GM11168 (cell line): Measurements from ENCODE around the gene FMO2.
"Not testable (repeated sequence)": the region's sequence is repeated elsewhere in the genome, so short reads cannot be mapped to it uniquely, and the experiment has no call there.

ENCODE experiments used
- in situ Hi-C: fragments of 300-500 bp; cut with MboI; formaldehyde crosslinking; loops from one replicate; pipeline ENCODE4 v1.12.0; 2022; ENCODE audit warnings: low sequenced_read_pairs; ENCODE audit not compliant: unreplicated experiment

FMO2 gene

DNA sequence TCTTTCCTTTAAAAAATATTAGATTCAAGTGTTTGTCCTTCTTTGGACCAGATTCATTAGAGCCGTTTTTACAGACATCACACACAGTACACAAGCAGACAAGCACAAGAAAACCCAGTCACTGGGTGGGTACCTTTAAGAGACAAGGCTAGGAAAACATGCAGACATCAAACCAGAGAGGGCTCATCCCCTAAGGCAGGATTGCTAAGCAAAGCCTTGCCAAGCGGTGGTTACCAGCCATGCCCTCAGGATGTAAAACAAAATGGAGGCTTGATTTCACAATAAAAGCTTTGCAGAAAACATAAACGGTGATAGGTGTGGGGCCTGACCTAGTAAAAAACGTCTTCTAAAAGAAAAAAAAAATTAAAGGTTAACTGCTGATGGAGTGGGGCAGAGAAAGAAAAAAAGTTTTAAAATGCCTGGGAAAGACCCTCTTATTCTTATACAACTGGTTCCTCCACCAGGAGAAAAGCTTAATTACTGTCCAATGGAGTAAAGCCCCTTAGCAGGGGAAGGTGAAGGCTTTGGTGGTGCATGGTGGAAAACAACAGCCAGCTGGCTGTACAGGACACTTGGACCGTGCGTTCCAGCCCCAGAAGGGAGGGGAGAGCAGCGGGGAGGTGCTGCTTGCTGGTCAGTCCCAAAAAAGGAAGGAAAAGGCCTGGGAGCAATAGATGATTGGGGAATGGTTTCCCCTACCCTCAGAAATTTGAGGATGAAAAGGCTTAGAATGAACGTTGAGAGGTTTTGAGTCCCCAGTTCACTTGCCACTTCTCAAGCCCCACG is 32.8 kb downstream of the FMO2 start:
- in situ Hi-C loops, result no loop called here

GRCh38 chr1:171218661-171219060 is 33.6 kb downstream of the FMO2 start:
- in situ Hi-C loops, result no loop called here

DNA sequence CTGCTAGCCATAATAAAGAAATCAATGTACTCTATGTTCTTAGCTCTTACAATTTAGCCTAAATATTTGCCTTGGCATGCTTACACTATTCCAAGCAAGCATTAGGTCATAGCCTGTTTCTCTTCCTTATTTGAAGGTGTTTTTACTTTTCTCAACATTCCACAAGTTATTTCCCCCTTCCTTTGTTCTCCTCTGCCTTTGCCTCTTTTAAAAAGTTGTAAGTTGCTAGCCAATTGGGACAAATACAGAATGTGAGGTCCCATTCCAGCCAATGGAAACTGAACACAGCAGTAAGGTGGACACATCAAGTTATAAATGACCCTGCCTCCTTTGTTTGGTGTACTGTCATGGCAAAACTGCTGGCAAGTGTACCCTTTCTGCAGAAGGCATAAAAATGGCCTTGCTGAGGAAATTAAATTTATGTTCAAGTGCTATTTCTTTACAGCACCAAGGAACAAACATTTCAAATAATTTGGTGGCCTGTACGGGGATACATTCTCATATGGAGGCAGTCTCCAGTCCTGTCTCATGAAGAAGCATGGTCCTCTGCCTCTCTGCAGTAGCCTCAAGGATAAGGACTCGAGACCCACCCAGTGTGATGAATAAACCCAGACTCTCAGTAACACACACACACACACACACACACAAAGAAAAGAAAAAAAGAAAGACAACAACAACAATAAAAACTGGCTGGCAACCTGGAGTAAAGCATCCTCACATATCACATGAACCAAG is 34.4 kb downstream of the FMO2 start:
- in situ Hi-C loops, result no loop called here

- in situ Hi-C loops, result no loop called here
Observed at GRCh38 chr1:171220081-171220420, 35.0 kb downstream of the FMO2 start.

- in situ Hi-C loops, result no loop called here
Observed at GRCh38 chr1:171220581-171221054, 35.5 kb downstream of the FMO2 start.

DNA sequence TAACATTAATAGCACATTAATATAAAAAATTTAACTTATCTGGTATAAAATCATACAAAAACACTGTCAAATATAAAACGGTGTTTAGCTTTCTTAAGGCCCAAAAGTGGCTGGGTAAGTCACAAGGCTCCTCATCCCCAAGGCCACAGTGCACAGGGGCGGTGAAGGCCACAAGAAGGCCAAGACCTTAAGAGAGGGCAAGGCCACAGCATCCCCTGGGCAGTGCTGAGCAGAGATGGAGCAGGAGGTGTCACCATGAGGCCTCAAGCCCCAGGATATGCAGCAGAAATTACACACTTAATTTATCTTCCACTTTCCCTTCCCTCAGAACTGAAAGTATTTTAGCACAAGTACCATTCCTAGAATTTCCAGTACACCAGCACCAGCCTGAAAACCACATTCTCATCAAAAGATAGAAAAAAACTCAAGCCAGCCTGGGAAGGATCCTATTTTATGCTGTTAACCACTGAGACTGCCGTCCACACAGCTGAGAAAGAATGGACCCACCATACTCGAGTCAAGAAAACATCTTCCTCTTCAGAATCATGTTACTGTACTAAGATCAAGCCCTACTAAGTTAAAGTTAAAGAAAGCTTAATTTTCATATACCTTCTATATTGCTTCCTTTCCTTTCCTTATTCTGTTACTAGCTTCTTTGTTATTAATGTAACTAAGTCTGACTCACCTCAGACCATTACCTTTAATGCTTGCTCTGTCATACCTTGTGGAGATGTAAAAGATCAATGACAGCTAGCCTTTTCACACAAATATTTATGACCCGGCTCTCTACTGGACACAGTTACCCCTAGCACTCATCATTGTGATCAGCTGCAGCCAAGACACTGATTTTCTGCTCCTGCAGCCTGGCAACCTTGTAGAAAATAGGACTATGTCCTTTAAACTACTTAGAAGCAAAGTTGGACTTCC is 36.8 kb downstream of the FMO2 start:
- in situ Hi-C loops, result no loop called here

- in situ Hi-C loops, result no loop called here
Observed at GRCh38 chr1:171222936-171223335, 37.8 kb downstream of the FMO2 start.

DNA sequence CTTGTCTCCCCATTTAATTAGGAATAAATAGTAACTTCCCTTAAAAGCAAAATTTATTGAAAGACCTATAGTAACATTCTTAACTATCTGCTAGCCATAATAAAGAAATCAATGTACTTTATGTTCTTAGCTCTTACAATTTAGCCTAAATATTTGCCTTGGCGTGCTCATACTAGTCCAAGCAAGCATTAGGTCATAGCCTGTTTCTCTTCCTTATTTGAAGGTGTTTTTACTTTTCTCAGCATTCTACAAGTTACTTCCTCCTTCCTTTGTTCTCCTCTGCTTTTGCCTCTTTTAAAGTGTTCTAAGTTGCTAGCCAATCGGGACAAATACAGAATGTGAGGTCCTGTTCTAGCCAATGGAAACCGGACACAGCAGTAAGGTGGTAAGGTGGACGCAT is 39.2 kb downstream of the FMO2 start:
- in situ Hi-C loops, result not testable (repeated sequence)

DNA sequence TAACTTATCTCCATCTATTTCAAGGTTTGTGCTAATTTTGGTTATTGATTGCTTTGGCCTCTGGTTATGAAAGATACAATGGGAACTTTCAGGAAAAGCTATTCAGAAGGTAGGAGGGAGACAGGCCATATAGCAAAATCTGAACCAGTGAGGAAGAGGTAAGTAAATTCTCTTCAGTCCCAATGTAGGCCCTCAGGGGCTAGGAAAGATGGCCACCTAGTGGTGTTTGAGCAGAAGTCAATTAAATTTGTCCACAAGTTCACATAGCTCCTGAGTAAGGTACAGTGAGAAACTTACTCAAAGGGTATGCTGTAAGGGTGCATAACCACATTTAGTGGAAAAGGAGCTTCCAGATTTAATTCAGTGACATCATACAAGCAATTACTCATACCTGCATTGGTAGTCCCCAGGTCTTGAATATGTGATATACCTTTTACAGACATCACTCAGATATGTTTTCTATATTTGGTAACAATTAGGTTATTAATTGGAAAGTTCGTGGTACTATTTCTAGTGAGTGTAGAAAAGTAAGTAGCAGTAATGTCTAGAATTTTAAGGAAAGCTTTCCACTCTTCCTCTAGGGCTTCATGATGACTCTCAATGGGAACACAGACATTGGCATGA is 41.8 kb downstream of the FMO2 start:
- in situ Hi-C loops, result no loop called here

DNA sequence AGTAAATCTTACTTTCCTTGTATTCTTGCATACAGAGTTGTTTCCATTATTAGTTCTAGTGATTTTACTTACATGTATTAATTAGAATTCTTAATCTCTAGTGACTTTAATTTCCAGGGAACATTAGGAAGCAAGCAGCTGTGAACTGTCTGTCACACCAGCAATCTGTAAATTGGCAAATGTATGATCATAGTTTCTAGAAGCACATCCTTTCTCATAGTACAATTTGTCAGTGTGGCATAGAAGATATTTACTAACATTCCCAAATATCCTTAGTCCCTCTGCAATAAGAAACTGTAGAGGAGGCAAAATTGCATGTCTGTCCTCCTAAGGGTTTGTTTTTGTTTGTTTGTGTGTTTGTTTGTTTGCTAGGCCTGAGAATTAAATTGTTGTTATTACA is 46.2 kb downstream of the FMO2 start:
- in situ Hi-C loops, result no loop called here

- in situ Hi-C loops, result no loop called here
Observed at GRCh38 chr1:171233183-171233582, 48.1 kb downstream of the FMO2 start.

GRCh38 chr1:171236231-171236630 is 51.1 kb downstream of the FMO2 start:
- in situ Hi-C loops, result not testable (repeated sequence)

DNA sequence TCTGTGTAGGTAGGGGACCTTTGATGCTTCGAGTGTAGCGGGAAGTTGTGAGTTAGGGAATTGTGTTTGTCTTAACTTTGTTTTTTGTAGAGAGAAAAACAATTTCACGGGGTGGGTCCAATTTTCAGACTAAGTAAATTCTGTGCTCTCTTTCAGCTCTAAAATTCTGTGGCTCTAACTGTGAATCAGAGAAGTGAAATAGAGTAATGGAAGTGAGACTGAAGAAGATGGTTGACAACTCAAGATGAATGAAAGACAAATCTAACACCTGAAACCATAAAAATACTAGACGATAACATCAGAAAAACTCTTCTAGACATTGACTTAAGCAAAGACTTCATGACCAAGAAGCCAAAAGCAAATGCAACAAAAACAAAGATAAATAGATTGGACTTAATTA is 58.8 kb downstream of the FMO2 start:
- in situ Hi-C loops, result no loop called here

DNA sequence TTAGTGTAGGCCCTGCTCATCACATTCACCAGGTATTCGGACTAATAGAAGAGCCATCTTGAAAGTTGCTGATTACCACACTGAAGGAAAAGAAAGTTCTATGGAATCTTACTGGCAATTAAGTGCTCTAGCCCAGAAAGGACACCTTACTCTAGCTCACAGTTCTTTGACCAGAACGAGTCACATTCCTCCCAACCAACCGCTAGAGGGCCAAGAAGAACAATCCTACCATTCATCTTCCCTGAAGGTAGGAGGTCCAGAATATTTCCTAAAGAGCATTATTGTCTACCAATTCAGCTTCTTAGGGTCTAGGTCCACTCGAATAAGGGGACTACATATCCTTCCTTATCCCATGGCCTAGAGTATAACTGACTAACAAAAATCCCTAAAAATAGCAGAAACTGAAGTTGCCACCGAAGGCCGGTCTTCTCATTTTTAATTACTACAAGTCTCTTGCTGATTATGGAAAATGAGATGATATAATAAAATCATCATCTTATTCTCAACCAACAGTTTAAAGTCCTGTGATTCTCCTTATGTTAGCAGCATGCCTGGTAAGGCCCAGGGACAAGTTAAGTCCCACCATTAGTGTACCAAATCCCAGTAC is 60.5 kb downstream of the FMO2 start:
- in situ Hi-C loops, result no loop called here

DNA sequence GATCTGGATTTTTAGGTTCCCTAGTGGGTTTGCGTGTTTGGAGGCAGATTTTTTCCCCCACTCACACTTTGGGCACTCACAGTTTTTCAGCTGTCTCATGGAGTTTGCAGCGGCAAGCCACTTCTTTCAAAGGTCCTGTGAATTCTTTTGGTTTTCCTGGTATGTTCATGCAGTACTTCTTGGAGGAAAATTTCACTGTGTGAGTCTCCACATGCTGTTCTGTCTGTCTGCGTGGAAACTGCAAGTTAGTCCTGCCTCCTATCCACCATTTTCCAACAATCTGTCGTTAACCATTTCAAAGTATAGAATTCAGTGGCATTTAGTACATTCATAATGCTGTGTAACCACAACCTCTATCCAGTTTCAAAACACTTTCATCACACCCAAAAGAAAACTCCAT is 62.4 kb downstream of the FMO2 start:
- in situ Hi-C loops, result no loop called here

GRCh38 chr1:171248302-171248701 is 63.2 kb downstream of the FMO2 start, which contains the start of gene FMO1:
TSS of gene FMO1 (plus strand) at chr1:171248494. CDS start at chr1:171258088, 9,594 bp downstream.
- in situ Hi-C loops, result no loop called here

DNA sequence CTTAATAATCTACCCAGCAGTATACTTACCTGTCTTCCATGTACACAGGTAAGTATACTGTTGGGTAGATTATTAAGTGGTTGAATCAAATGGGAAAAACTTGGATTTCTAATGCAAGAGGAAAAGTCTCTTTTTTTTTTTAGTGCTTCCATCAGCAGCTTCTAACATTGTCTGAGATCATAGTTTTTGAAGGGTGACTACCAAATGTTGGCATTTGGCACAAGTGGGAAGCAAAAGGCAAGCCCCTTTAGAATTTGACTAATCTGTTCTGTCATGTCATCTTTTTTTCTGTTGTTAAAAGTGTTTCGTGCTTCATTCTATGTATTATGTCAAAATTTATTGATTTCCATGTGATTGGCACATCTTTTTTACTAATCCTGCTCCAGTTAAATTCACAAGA is 63.7 kb downstream of the FMO2 start:
- in situ Hi-C loops, result no loop called here

DNA sequence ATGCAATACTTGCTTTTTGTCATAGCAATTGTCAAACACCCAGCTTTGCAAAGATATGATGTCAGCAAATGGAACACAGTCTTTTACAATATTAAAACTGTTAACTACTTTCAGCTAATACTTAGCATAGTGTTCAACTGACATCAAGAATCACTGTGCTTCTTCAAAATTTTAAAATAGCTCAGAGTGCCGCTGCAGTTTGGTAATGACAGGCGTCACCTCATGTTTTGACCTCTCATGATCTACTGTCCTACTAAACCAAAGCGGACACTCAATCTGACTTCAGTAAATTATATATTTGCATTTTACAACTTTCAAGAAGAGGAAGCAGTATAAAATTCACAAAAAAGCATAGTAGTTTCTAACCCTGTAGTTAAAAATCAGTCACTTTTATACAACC is 65.2 kb downstream of the FMO2 start:
- in situ Hi-C loops, result loop anchor here (5.0 kb wide), 1 partner anchor 47 kb away; no protein-coding TSS in a partner anchor

DNA sequence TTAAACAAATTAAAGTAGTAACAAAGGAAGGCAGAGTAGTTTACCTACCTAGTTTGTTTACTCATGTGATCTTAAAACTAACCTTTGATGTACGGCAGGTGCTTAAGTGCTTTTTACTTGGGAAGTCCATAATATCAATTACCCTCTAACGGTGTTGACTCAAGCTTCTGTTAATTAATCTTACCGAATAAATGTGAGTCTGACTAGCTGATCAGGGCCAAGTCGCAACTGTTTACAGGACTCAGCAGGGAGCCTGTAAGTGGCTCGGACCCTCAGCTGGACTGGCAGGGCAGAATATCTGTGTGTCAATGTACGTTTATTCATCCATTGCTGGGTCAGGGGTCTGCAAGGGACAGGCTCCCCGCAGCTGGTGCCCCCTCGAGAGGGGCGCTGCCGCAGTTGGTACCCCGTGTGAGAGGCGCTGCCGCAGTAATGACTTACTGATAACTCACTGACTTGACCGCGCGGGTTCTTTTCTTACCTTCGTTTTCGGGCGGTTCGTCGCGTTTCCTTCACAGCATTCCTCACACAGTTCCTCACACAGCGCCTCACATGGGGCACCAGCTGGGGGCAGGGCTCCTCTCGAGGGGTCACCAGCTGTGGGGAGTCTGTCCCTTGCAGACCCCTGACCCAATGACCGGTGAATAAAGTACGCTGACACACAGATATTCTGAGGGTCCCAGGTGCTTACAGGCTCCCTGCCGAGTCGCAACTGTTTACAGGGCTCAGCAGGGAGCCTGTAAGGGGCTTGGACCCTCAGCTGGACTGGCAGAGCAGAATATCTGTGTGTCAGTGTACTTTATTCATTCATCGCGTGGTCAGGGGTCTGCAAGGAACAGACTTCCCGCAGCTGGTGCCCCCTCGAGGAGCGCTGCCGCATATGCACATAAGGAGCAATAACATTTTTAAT is 66.2 kb downstream of the FMO2 start:
- in situ Hi-C loops, result loop anchor here (5.0 kb wide), 1 partner anchor 46 kb away; no protein-coding TSS in a partner anchor
